ENCODE data around the gene AHI1. TPM values are rescaled to one million over a fixed set of nuclear protein-coding genes. Genes with fewer than 3 reads are reported as not detected.

Gene AHI1
- total RNA-seq, 1 experiment from 2014 or later, result 26.5 TPM

GRCh38 chr6:135423649-135424128 lies 73.9 kb downstream of the AHI1 start:
- CTCF ChIA-PET, result interaction anchor here (0.6 to 6.1 kb wide), 29 partner anchors 9 to 1838 kb away, joined by 3 to 80 read pairs (median 3); no protein-coding TSS in a partner anchor
- BruUV-seq (replicated peaks), result no TSS peak
- peaks cover 4% of the 10 kb centered on the region for H3K36me3 Mint-ChIP-seq (ENCODE audit: insufficient read depth, unreplicated experiment)
- H3K9me3 Mint-ChIP-seq (ENCODE audit: unreplicated experiment), result no peaks in the 10 kb centered on the region
- no peaks in the 10 kb centered on the region for H3K27me3 Mint-ChIP-seq (ENCODE audit: insufficient read depth, unreplicated experiment)
- peak; percentile 70 for TF ChIP-seq CTCF (IDR thresholded peaks at IDR 0.05; ENCODE audit: unreplicated experiment)
- no peaks in the 10 kb centered on the region for H3K4me1 Mint-ChIP-seq (ENCODE audit: insufficient read depth, unreplicated experiment)
- no peak overlapping the region for H3K4me3 Mint-ChIP-seq (ENCODE audit: unreplicated experiment)
- POLR2A ChIA-PET, result no interaction called here
- intact Hi-C loops (cut with micrococcal nuclease), result loop anchor here (1.0 kb wide), 1 partner anchor 278 kb away; no protein-coding TSS in a partner anchor
- H3K27ac Mint-ChIP-seq (ENCODE audit: low read depth, unreplicated experiment), result no peak overlapping the region
- peak; percentile 46 for DNase-seq (ENCODE audit: unreplicated experiment)

GRCh38 chr6:135419162-135419561 lies 78.4 kb downstream of the AHI1 start:
- BruUV-seq (replicated peaks), result no TSS peak
- Mint-ChIP-seq H3K4me3 (ENCODE audit: unreplicated experiment) (no peak overlapping the region), H3K27ac (ENCODE audit: low read depth, unreplicated experiment) (no peak overlapping the region), H3K36me3 (ENCODE audit: insufficient read depth, unreplicated experiment) (no peaks in the 10 kb centered on the region), H3K9me3 (ENCODE audit: unreplicated experiment) (no peaks in the 10 kb centered on the region), H3K4me1 (ENCODE audit: insufficient read depth, unreplicated experiment) (no peaks in the 10 kb centered on the region), H3K27me3 (ENCODE audit: insufficient read depth, unreplicated experiment) (no peaks in the 10 kb centered on the region)
- no peak for TF ChIP-seq CTCF (IDR thresholded peaks at IDR 0.05; ENCODE audit: unreplicated experiment)
- intact Hi-C loops (cut with micrococcal nuclease), result no loop called here
- POLR2A ChIA-PET, result interaction anchor here (0.7 kb wide), 1 partner anchor 14 kb away, joined by 3 read pairs; no protein-coding TSS in a partner anchor
- CTCF ChIA-PET, result interaction anchor here (0.6 to 1.0 kb wide), 4 partner anchors 95 to 1132 kb away, joined by 3 to 4 read pairs (median 4); no protein-coding TSS in a partner anchor
- DNase-seq (ENCODE audit: unreplicated experiment), result no peak

GRCh38 chr6:135418040-135418760 lies 79.3 kb downstream of the AHI1 start:
- Mint-ChIP-seq H3K4me3 (ENCODE audit: unreplicated experiment) (no peak overlapping the region), H3K9me3 (ENCODE audit: unreplicated experiment) (no peaks in the 10 kb centered on the region), H3K4me1 (ENCODE audit: insufficient read depth, unreplicated experiment) (no peaks in the 10 kb centered on the region), H3K36me3 (ENCODE audit: insufficient read depth, unreplicated experiment) (no peaks in the 10 kb centered on the region), H3K27me3 (ENCODE audit: insufficient read depth, unreplicated experiment) (no peaks in the 10 kb centered on the region), H3K27ac (ENCODE audit: low read depth, unreplicated experiment) (no peak overlapping the region)
- DNase-seq (ENCODE audit: unreplicated experiment), result no peak
- CTCF ChIA-PET, result interaction anchor here (0.7 to 1.0 kb wide), 3 partner anchors 135 to 808 kb away, joined by 4 to 7 read pairs (median 5); no protein-coding TSS in a partner anchor
- BruUV-seq (replicated peaks), result no TSS peak
- POLR2A ChIA-PET, result no interaction called here
- intact Hi-C loops (cut with micrococcal nuclease), result no loop called here
- no peak for TF ChIP-seq CTCF (IDR thresholded peaks at IDR 0.05; ENCODE audit: unreplicated experiment)

GRCh38 chr6:135412761-135413160 lies 84.8 kb downstream of the AHI1 start:
- Mint-ChIP-seq H3K4me1 (ENCODE audit: insufficient read depth, unreplicated experiment) (no peaks in the 10 kb centered on the region), H3K4me3 (ENCODE audit: unreplicated experiment) (no peak overlapping the region), H3K36me3 (ENCODE audit: insufficient read depth, unreplicated experiment) (peaks cover 16% of the 10 kb centered on the region), H3K9me3 (ENCODE audit: unreplicated experiment) (no peaks in the 10 kb centered on the region), H3K27ac (ENCODE audit: low read depth, unreplicated experiment) (no peak overlapping the region), H3K27me3 (ENCODE audit: insufficient read depth, unreplicated experiment) (no peaks in the 10 kb centered on the region)
- POLR2A ChIA-PET, result no interaction called here
- TF ChIP-seq CTCF (IDR thresholded peaks at IDR 0.05; ENCODE audit: unreplicated experiment), result no peak
- intact Hi-C loops (cut with micrococcal nuclease), result no loop called here
- no peak for DNase-seq (ENCODE audit: unreplicated experiment)
- BruUV-seq (replicated peaks), result no TSS peak
- CTCF ChIA-PET, result interaction anchor here (1.5 kb wide), 1 partner anchor 269 kb away, joined by 5 read pairs; no protein-coding TSS in a partner anchor
